NCI-H146 treated with DMSO at 0.1 percent for 48 hours (cell line): Measurements from ENCODE around the gene SMG9.

ENCODE experiments used
- DNase-seq: peaks from one replicate; lab custom pipeline; 2025; ENCODE audit not compliant: unreplicated experiment; lab: John Stamatoyannopoulos, UW

The SMG9 gene

GRCh38 chr19:43754503-43755255, at the start of gene SMG9:
TSS of gene SMG9 (minus strand) at chr19:43754962. CDS start at chr19:43750741, 4,221 bp downstream.
- DNase-seq: peak; percentile 94

GRCh38 chr19:43804432-43804831, 49.7 kb upstream of the SMG9 start:
- no peak for DNase-seq

GRCh38 chr19:43802216-43802951, 47.6 kb upstream of the SMG9 start, which contains the start of gene LYPD5:
TSS of gene LYPD5 (minus strand) at chr19:43802447. CDS start at chr19:43802380, 67 bp downstream.
- no peak for DNase-seq

GRCh38 chr19:43799502-43800142, 44.9 kb upstream of the SMG9 start:
- peak; percentile 66 for DNase-seq

GRCh38 chr19:43798546-43799409, 44.0 kb upstream of the SMG9 start:
- peak; percentile 82 for DNase-seq

- DNase-seq: no peak
Observed at GRCh38 chr19:43798026-43798545, 43.3 kb upstream of the SMG9 start.

- no peak for DNase-seq
Observed at GRCh38 chr19:43797556-43797955, 42.8 kb upstream of the SMG9 start.

GRCh38 chr19:43797118-43797517, 42.4 kb upstream of the SMG9 start:
- DNase-seq: no peak

GRCh38 chr19:43790587-43790986, 35.8 kb upstream of the SMG9 start:
- no peak for DNase-seq

GRCh38 chr19:43789029-43789428, 34.3 kb upstream of the SMG9 start:
- DNase-seq: no peak

- no peak for DNase-seq
Observed at GRCh38 chr19:43786665-43787064, 31.9 kb upstream of the SMG9 start.

GRCh38 chr19:43784981-43785808, 30.4 kb upstream of the SMG9 start:
- DNase-seq: peak; percentile 68

- no peak for DNase-seq
Observed at GRCh38 chr19:43784241-43784980, 29.6 kb upstream of the SMG9 start.

- no peak for DNase-seq
Observed at GRCh38 chr19:43783636-43784035, 28.9 kb upstream of the SMG9 start.

GRCh38 chr19:43782689-43783231, 28.0 kb upstream of the SMG9 start:
- DNase-seq: no peak

- DNase-seq: no peak
Observed at GRCh38 chr19:43782311-43782660, 27.5 kb upstream of the SMG9 start.

GRCh38 chr19:43781630-43782310, 27.0 kb upstream of the SMG9 start:
- DNase-seq: no peak
